Spleen (tissue), 7 donors: Measurements from ENCODE around the gene SLC35G3.

Experiments
- CTCF ChIP-seq, 11 experiments: fragments of 200-600 bp in 7 of 11; fragments of 450-650 bp in 4 of 11; sonication (generic) in 4 of 11; IDR thresholded peaks in 8 of 11; conservative IDR thresholded peaks in 3 of 11; 1 replicate in 7 of 11; 2 replicates in 4 of 11; pipeline versions ENCODE4 v1.4.0 to v1.8.0; 2016 to 2021; ENCODE audit warnings: antibody characterized with exemption in 11 of 11, inconsistent platforms in 4 of 11, mild to moderate bottlenecking in 1 of 11
- POLR2A ChIP-seq, 3 donors: fragments of 450-650 bp; IDR thresholded peaks; one replicate each; pipeline ENCODE4 v1.5.1; 2017; ENCODE audit warnings: antibody characterized with exemption in 3 of 3, mild to moderate bottlenecking in 1 of 3
- POLR2AphosphoS5 ChIP-seq, 3 donors: sonication (generic); formaldehyde crosslinking; IDR thresholded peaks; one replicate each; pipeline ENCODE4 v1.5.1; 2017; ENCODE audit warnings: antibody characterized with exemption in 3 of 3
- donor health status: DM: no; HTN: no; CAD: no; lungs with moderate emphysema.
- donor health status: DM: no; HTN: no; CAD: no.
- donor health status: DM: no; HTN: no; CAD: no.

GRCh38 chr17:35243561-35244340 lies 49.6 kb upstream of the SLC35G3 start:
- no peak for TF ChIP-seq CTCF (IDR thresholded peaks at IDR 0.05 in 8 of 11, conservative IDR thresholded peaks at IDR 0.05 in 3 of 11)
- peak in 1 of 3 donors; percentile 57 for TF ChIP-seq POLR2AphosphoS5 (IDR thresholded peaks at IDR 0.05)
- no peak for TF ChIP-seq POLR2A (IDR thresholded peaks at IDR 0.05)
